OCI-LY3 (cell line): ENCODE results near the gene PSMF1.
A peak's percentile ranks its signal among the peaks of the same experiment; 100 is the strongest.

Experiments used
- H2AFZ ChIP-seq: fragments of 200-600, 300-600 bp; shearing (Covaris generic); 2 replicates; pipeline ENCODE4 v1.6.0; 2014; ENCODE audit warnings: antibody characterized with exemption, low read depth, low read length
- H3K27ac ChIP-seq: fragments of 200-600, 300-600 bp; sonication (generic); 2 replicates; pipeline ENCODE4 v1.5.1; 2014; ENCODE audit warnings: mild to moderate bottlenecking, low read length, moderate library complexity, mixed read lengths
- H3K27me3 ChIP-seq: fragments of 200-600, 300-600 bp; sonication (generic); 2 replicates; pipeline ENCODE4 v1.6.1; 2014; ENCODE audit warnings: low read depth, low read length, mixed read lengths
- H3K36me3 ChIP-seq: fragments of 200-600, 300-600 bp; sonication (generic); replicated peaks from 2 replicates; pipeline ENCODE3; 2014; ENCODE audit warnings: low read depth, low read length, mixed read lengths
- H3K4me1 ChIP-seq: fragments of 300-600, 200-600 bp; sonication (generic); 2 replicates; pipeline ENCODE4 v1.6.1; 2014; ENCODE audit warnings: low read length, mixed read lengths
- H3K4me2 ChIP-seq: fragments of 200-600, 300-600 bp; sonication (generic); 2 replicates; pipeline ENCODE4 v1.6.1; 2014; ENCODE audit warnings: low read length, mixed read lengths
- H3K4me3 ChIP-seq: fragments of 300-600, 200-600 bp; sonication (generic); 2 replicates; pipeline ENCODE4 v1.5.1; 2014; ENCODE audit warnings: antibody characterized with exemption, mild to moderate bottlenecking, low read length, moderate library complexity
- H3K79me2 ChIP-seq: fragments of 300-600, 200-600 bp; shearing (Covaris generic); 2 replicates; pipeline ENCODE4 v1.6.1; 2014; ENCODE audit warnings: mild to moderate bottlenecking, low read length, mixed read lengths
- H3K9ac ChIP-seq: fragments of 300-600, 200-600 bp; shearing (Covaris generic); 2 replicates; pipeline ENCODE4 v1.6.0; 2014; ENCODE audit warnings: mild to moderate bottlenecking, low read length, moderate library complexity
- H3K9me3 ChIP-seq: fragments of 200-600, 300-600 bp; shearing (Covaris generic); 2 replicates; pipeline ENCODE4 v1.6.1; 2014; ENCODE audit warnings: low read length, mixed read lengths; ENCODE audit not compliant: insufficient read depth
- H4K20me1 ChIP-seq: fragments of 200-600, 300-600 bp; sonication (generic); 2 replicates; pipeline ENCODE4 v1.6.1; 2016; ENCODE audit warnings: low read length, mixed read lengths; ENCODE audit not compliant: insufficient read depth
- CTCF ChIP-seq: fragments of 200-600, 300-600 bp; sonication (generic); IDR thresholded peaks from 2 replicates; pipeline ENCODE4 v1.5.1; 2014; ENCODE audit warnings: antibody characterized with exemption, low read length, low read depth
- EZH2phosphoT487 ChIP-seq: fragments of 200-600 bp; shearing (Covaris generic); IDR thresholded peaks from 2 replicates; pipeline ENCODE4 v1.6.1; 2018; ENCODE audit warnings: antibody characterized with exemption, mixed run types, low read depth

PSMF1 gene

GRCh38 chr20:1125277-1125676 is 6.9 kb downstream of the PSMF1 start:
- H3K79me2 ChIP-seq: peaks cover 54% of the 10 kb centered on the region
- no peak overlapping the region for H3K4me2 ChIP-seq
- no peak overlapping the region for H3K9ac ChIP-seq
- H4K20me1 ChIP-seq: peaks cover 8% of the 10 kb centered on the region; the same call in 1 of the 2 replicates
- no peaks in the 10 kb centered on the region for H3K27me3 ChIP-seq
- TF ChIP-seq EZH2phosphoT487 (no peak), CTCF (no peak)
- H3K4me1 ChIP-seq: peaks cover 18% of the 10 kb centered on the region
- H3K4me3 ChIP-seq: no peak overlapping the region
- H3K36me3 ChIP-seq: peaks cover 72% of the 10 kb centered on the region
- no peaks in the 10 kb centered on the region for H3K9me3 ChIP-seq
- H3K27ac ChIP-seq: no peak overlapping the region
- H2AFZ ChIP-seq: no peak overlapping the region

DNA sequence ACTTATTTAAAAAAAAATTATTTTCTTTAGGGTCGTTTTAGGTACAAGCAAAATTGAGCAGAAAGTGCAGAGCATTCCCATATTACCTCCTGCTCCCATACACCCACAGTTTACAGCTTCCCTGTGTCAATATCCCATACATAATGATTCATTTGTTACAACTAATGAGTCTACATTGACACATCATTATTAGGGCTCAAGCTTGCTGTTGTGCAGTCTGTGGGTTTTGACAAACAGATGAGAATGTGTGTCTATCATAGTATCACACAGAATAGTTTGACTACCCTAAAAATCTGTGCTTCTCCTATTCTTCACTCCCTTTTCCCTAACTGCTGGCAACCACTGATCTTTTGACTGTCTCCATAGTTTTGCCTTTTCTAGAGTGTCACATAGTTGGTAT is 9.4 kb downstream of the PSMF1 start:
- Histone ChIP-seq H3K4me3 (no peak overlapping the region), H3K27ac (no peak overlapping the region), H3K79me2 (peaks cover 50% of the 10 kb centered on the region), H3K4me1 (peaks cover 10% of the 10 kb centered on the region), H3K4me2 (no peak overlapping the region), H3K27me3 (no peaks in the 10 kb centered on the region), H4K20me1 (peaks cover 8% of the 10 kb centered on the region; the same call in 1 of the 2 replicates), H3K9me3 (no peaks in the 10 kb centered on the region), H3K36me3 (peaks cover 81% of the 10 kb centered on the region), H2AFZ (no peak overlapping the region), H3K9ac (no peak overlapping the region)
- TF ChIP-seq EZH2phosphoT487 (no peak), CTCF (no peak)

GRCh38 chr20:1130058-1130694 is 11.8 kb downstream of the PSMF1 start:
- Histone ChIP-seq H3K79me2 (peaks cover 46% of the 10 kb centered on the region), H3K27me3 (no peaks in the 10 kb centered on the region), H3K4me1 (peaks cover 10% of the 10 kb centered on the region), H4K20me1 (no peaks in the 10 kb centered on the region), H3K4me3 (no peak overlapping the region), H3K9ac (no peak overlapping the region), H2AFZ (no peak overlapping the region), H3K36me3 (peaks cover 82% of the 10 kb centered on the region), H3K27ac (peak overlapping the region; percentile 35; the same call in 1 of the 2 replicates), H3K9me3 (no peaks in the 10 kb centered on the region), H3K4me2 (peak overlapping the region; percentile 54; the same call in 1 of the 2 replicates)
- TF ChIP-seq EZH2phosphoT487: no peak
- TF ChIP-seq CTCF: no peak

DNA sequence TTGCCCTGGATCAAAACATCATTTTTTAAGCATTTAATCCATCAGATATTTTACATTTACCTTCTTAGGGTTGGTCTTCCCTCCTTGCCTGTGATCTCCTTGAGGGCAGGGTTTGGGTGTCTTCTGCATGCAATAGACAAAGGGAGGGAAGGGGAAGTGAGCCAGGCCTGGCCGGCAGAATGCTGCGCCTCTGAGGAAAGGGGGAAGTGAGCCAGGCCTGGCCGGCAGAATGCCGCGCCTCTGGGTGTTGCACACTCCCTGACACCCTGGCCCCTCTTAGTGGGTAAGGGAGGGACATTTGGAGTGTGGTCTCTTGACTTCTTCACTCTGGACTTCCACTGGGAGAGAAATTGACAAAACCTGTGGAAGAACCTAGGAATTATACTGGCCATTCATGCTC is 12.4 kb downstream of the PSMF1 start:
- peaks cover 82% of the 10 kb centered on the region for H3K36me3 ChIP-seq
- H3K4me3 ChIP-seq: peak overlapping the region; percentile 29; the same call in 1 of the 2 replicates
- no peak overlapping the region for H2AFZ ChIP-seq
- H3K79me2 ChIP-seq: peaks cover 41% of the 10 kb centered on the region
- peak overlapping the region; percentile 35 for H3K27ac ChIP-seq
- peaks cover 10% of the 10 kb centered on the region for H3K4me1 ChIP-seq
- H3K27me3 ChIP-seq: no peaks in the 10 kb centered on the region
- no peak for TF ChIP-seq EZH2phosphoT487
- no peak for TF ChIP-seq CTCF
- H3K4me2 ChIP-seq: peak overlapping the region; percentile 54
- no peaks in the 10 kb centered on the region for H3K9me3 ChIP-seq
- no peaks in the 10 kb centered on the region for H4K20me1 ChIP-seq
- H3K9ac ChIP-seq: no peak overlapping the region; the same call in 1 of the 2 replicates
